DMS79 (cell line): ENCODE measurements around the gene DDX51.
"Not testable (repeated sequence)": the region's sequence is repeated elsewhere in the genome, so short reads cannot be mapped to it uniquely, and the experiment has no call there.

Experiments
- DNase-seq: peaks from one replicate; lab custom pipeline; 2025; lab: John Stamatoyannopoulos, UW

Gene DDX51

DNA sequence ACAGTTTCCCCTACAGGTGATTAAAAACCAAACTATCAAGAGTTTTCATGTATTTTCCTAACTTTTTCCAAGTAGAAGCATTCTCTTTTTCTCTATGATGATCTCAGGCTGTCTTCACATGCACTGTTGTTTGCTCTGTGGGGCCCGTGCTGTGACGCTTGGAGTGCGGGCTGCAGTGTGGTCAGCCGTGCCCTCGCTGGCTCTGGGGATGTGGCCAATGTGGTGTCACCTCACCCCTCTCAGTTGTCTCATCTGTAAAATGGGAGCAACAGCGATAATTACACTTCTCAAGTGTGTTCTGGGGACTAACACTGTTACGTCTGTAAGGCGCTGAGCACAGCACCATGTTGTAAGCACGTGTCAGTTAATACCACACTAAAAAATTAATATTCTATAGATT is 28.6 kb downstream of the DDX51 start:
- no peak for DNase-seq

DNA sequence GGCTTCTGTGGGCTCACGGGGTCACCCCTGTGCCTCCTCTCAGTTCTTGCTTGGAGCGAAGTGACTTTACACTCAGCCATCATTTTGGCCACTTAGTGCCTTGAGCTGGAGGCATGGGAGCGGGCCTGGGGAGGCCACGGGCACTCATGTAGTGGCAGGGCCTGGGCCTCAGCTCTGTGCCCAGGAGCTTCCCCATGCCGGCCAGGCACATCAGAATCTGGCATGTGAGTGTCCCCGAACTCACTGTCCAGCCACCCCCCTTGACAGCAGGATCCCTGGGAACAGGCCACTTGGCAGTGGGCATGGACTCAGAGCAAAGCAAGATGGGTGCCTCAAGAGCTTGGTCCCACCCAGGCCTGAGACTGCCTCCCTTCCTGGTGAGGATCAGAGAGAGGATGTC is 29.5 kb downstream of the DDX51 start:
- no peak for DNase-seq

DNA sequence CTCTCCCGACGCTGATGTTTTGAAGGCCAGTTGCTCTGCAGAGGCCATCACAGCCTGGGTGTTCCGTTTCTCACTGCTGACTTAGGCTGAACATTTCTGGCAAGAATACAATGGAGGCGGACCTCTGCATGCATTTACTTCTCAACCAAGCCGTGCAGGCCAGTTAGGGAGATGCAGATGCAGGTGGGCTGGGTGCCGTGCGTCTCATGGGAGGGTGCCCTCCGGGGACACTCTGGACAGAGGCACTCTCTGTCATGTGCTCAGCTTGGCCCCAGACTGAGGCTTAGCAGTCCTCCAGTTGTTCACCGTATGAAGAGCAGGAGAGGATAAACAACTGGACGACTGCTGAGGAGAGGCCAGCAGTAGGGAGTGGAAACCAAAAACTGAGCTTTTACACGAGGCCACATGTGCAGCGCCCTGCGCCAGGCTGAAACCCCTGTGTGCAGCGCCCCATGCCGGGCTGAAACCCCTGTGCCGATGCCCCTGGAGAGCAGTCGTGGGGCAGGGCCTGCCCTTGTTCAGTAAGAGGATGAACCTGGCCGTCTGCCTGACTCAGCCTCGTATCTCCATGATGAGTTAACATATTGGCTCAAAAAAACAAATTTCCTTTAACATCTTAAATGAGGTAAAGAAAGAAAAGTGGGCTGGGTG is 32.3 kb downstream of the DDX51 start:
- no peak for DNase-seq

DNA sequence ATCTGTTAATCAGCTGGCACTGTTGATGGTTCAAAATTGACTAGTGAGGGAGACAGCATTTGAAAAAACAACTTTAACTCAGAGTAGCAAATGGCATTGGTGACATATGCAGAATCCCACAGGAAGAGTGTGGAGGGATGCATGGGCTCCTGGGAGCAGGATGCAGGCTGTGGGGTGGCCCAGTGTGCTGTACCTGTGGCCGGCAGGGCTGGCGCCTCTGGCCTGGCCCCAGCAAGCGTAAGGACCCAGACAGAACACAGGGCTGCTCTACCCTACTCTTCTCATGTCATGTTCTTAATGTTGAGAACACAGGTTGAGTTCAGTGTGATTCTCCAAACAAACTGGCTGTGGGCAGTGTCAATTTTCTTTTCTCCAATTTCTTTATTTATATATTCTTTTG is 33.4 kb downstream of the DDX51 start:
- DNase-seq, result no peak

DNA sequence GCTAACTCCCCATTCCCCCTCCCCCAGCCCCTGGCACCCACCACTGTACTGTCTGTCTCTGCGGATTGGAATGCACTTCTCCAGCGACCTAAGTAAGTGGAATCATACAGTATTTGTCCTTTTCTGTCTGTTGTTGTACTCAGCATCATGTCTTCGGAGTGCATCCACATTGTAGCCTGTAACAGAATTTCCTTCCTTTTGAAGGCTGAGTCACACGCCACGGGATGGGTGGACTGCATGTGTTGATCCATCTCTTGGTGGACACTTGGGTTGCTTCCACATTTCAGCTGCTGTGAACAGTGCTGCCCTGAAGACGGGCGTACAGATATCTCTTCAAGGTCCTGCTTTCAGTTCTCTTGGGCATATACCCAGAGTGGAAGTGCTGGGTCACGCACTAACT is 34.4 kb downstream of the DDX51 start:
- DNase-seq, result no peak

DNA sequence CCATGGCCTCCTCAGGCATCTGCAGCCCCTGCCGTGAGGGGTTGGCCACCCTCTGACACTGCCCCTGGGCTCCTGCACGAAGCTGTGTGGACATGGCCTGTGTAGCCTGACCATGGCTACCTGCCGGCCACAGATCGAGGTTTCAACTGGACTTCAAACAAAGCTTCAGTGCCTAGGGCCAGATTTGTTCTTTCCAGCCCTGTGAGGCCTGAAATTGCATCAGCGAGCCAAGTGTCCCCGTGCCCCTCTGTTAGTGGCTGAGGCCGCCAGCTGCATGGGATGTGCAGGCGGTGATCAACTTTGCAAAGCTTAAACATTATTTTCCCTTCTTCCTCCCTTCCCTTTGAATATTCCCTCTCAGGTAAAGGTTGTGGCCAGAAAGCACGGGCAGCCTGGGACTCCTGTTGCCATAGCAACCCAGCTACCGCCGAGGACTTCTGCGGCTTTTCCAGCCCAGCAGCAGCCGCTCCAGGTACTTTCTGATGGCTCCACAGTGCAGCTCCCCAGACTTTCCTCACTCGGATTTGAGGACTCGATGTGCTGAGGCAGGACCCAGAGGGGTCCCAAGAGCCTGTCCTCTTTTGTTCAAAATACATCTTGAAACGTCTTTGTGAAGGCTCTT is 35.8 kb downstream of the DDX51 start:
- DNase-seq, result no peak

DNA sequence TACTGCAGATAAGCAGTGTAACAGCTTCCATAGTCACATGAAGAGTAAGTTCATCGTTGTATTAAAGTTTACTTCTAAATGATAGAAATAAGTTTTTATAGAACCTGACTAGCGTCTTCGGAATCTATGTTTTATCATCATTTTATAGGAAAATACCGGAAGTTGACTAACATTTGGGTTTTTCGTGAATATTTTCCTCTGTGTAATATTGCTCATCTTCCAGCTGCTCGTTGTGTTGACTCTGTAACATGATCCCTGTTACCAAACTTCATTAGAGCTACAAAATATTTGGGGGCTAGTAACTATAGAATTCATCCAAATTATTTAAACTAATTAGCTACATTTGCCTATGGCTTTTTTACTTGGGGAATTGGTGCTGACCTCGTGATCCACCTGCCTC is 37.2 kb downstream of the DDX51 start:
- DNase-seq, result no peak

DNA sequence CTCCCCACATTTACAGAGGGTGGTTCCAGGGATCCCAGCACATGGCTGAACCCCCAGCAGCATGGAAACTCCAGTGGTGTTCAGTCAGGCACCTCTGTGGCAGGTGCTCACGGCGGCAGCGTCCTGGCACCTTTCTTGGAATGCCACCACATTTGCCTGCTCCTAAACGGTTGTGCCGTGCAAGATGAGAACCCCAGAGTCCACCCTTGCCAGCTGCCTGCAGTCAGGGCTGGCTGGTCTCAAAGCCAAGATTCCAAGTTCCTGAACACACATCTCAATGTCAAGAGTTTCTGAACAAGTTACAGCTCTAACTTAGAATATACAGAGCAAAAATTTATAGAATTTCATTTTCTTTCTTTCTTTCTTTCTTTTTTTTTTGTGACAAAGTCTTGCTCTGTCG is 38.7 kb downstream of the DDX51 start:
- DNase-seq, result no peak

DNA sequence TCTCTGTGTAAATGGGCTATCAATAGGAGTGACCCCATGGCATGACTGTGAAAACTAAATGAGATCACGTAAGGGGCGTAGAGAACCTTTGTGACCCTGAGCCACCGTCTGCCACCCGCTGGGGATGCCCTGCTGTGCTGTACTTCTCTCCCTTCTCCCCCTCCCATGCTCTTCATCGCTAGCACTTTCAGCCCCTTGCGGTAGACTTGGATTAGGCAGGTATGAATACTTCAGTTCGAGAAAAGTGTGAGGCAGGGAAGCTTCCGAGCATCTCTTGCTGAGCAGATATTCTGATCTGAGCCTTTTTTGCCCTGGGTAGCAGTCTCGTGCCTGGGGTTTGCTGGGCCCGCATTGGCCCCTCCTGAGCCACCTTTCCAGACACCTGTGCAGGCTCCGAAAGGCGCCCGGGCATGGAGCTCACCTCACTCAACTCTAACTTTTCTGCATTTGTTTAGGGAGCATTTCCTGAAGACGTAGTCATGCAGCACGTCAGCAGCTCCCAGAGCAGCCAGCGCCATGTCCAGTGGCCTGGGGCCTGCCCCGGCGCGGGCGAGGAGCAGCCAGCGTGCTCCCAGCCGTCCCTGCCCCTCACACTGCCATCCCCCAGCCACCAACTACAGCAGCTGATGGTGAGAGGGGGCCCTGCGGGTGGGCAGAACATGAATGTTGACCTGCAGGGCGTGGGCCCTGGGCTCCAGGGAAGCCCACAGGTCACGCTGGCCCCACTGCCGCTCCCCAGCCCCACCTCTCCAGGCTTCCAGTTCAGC is 40.4 kb downstream of the DDX51 start:
- no peak for DNase-seq

DNA sequence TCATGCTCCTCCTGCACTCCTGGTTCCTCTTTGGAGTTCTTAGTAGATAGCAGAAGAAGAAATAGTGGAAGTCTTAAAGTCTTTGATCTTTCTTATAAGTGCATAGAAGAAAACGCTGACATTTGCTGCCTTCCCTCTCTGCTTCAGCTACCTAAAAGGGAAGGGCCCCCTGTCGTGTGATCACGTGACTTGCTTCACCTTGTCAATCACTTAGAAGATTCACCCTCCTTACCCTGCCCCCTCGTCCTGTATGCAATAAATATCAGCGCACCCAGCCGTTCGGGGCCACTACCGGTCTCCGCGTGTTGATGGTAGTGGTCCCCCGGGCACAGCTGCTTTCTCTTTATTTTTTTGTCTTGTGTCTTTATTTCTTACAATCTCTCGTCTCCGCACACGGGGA is 41.0 kb downstream of the DDX51 start:
- not testable (repeated sequence) for DNase-seq

DNA sequence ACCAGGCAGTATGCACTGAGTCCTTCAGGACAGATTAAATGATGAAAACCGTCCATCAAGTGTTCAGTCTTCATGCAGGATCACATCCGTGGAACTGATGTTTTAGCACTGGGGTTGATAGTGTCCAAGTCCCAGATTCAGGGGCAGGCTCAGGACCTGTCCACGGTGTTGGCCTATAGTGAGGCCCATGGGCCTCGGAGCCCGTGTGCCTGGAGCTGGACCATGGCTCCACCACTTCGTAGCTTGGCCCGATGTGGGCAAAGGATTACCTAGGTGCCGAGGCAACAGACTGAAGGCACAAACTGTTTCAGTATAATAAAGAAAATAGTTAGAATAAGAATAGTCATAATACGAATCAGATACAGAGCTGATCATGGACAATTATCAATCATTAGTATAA is 41.8 kb downstream of the DDX51 start:
- DNase-seq, result no peak

DNA sequence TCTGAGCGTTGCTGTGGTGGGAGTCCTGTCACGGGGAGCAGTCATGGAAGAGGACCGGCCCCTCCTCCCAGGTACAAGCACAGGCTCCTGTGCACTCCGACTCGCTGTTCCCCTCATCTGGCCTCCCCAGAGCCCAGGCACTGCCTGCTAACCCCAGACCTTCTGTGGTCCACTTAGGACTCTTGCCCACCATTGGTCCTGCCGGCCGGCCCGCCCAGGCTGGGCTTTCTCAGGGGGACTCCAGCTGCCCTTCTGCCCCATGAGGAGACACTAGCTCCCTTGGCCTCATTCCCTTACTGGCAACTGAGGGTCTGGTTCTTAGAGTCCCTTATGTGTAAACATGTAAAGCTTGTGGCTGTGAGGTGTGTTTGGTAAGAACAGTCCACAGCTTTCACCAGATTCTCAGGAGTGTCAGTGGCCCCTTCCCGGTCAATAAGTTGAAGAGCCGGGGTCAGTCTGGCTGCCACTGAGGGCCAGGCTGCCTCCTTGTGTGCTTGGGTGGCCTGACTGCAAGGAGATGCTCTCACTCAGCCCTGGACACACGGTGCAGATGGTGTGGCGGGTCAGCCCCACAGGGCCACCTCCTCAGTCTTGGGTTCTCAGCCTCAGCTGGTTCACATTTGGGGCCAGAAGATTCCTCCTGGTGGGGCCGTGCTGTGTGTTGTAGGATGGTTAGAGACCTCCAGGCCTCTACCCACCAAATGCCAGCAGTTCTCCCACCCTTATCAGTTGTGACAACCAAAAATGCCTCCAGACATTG is 43.6 kb downstream of the DDX51 start:
- DNase-seq, result no peak

DNA sequence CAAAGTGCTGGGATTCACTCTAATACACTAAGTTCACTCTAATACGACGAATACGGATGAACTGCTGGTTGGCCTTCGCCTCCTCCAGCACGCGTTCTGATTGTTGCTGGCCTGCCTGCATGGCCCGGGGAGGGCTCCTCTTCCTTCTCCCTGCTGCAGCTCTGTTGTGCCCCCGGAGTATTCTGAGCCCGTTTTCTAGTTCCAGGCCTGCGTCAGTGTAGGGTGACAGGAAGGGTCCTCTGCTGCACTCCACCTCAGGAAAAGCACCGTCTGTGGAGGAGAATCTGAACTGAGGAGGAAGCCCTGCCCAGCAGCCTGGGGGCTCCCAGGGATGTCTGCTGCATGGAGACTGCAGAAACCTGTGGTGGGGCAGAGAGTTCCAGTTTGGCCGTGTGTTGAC is 44.4 kb downstream of the DDX51 start:
- DNase-seq, result no peak

DNA sequence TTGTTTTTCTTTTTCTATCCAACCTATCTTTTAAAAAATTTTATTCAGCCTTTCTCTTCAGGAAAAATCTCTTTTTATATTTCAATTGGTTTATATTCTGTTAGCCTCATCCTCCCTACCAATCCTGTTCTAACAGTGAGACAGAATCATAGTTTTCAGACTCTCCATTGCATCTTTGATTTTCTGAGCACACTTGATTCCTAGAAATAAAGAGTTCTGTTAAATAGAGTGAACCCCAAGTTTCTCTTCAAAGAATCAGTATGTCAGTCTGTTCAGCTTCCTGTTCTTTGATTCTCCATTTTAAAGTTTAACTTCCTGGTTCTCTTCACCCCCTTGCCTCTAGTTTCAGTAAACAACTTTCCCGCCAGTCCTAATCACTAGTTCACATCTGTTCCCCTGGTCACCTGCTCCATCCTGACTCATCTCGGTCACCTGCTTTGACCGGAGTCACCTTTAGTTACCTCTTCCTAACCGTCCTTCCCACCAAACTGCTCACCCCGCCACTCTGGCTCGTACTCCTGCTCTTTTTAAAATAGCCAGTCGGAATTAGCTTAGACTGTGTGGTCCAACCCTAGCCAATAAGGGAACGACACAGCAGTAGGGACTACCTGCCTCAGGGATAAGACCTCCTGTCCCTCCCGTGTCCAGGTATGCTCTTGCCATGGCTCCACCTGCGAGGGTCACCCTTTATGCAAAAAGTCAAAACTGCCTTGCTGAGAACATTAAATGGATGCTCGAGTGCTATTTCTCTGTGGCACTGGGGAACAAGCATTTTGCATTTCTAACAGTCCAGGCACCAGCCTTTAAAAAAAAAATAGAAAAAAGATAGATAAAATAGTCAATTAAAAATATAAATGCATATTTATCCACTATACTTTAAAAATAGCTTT is 48.4 kb downstream of the DDX51 start:
- no peak for DNase-seq

DNA sequence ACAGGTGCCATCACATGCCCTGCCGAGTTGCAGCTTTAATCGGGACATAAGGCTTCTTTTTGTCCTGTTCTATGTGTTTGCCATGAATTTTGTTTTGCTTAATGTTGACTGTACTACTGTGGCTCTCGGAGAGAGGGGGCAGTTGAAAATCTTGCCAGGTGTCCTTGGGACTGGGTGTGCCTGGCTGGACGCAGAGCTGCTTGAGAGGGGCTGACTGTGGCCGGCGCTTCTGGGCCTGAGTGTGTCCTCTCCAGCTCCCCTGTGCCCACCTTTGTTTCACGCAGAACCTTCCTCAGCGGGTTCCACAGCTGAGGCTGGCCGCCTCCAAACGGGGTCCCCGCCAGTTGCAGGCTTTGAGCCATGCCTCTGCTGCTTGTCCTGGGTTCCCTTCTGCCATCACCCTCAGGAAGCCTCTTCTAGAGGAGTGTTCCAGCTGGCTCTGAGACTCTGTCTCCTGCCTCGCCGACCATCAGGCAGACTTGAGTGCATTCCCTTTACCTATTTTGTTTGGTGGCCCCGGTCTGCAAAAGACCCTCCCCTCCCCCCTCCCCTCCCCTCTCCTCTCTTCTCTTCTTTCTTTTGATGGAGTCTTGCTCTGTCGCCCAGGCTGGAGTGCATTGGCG is 49.7 kb downstream of the DDX51 start:
- no peak for DNase-seq

DNA sequence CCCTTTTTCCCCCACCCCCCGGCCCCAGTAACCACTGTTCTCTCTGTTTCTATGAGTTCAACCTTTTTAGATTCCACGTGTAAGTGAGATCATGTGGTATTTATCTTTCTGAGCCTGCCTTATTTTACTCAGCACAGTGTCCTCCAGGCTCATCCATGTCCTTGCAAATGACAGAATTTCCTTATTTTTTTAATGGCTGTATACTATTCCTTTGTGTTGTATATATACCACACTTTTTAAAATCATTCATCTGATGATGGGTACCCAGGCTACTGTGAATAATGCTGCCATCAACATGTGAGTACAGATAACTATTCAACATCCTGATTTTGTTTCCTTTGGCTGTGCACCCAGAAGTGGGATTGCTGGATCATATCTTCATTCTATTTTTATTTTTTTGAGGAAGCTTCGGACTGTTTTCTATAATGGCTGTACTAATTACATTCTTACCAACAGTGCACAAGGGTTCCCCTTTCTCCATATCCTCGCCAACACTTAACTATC is 54.7 kb downstream of the DDX51 start:
- DNase-seq, result no peak
